Measurements from ENCODE around the gene PLEKHG4B.

The PLEKHG4B gene

GRCh38 chr5:173392-174290 lies 81.7 kb downstream of the PLEKHG4B start:
- no peak for DNase-seq

- DNase-seq: no peak
Measured at GRCh38 chr5:174291-174600, 82.3 kb downstream of the PLEKHG4B start.

GRCh38 chr5:174876-175465 lies 83.0 kb downstream of the PLEKHG4B start:
- DNase-seq: no peak

- no peak for DNase-seq
Measured at GRCh38 chr5:176296-176823, 84.4 kb downstream of the PLEKHG4B start.

- no peak for DNase-seq
Measured at GRCh38 chr5:178110-178509, 86.1 kb downstream of the PLEKHG4B start.

GRCh38 chr5:179401-179800 lies 87.4 kb downstream of the PLEKHG4B start:
- no peak for DNase-seq

- DNase-seq: no peak
Measured at GRCh38 chr5:180286-180918, 88.4 kb downstream of the PLEKHG4B start.

GRCh38 chr5:181160-181559 lies 89.2 kb downstream of the PLEKHG4B start:
- DNase-seq: no peak

GRCh38 chr5:181566-181965 lies 89.6 kb downstream of the PLEKHG4B start:
- no peak for DNase-seq

GRCh38 chr5:182126-182525 lies 90.2 kb downstream of the PLEKHG4B start:
- no peak for DNase-seq

GRCh38 chr5:184471-184870 lies 92.5 kb downstream of the PLEKHG4B start:
- DNase-seq: no peak

- DNase-seq: no peak
Measured at GRCh38 chr5:185095-186070, 93.4 kb downstream of the PLEKHG4B start.

- no peak for DNase-seq
Measured at GRCh38 chr5:186091-187041, 94.4 kb downstream of the PLEKHG4B start.

- no peak for DNase-seq
Measured at GRCh38 chr5:187042-187431, 95.1 kb downstream of the PLEKHG4B start.

- DNase-seq: no peak
Measured at GRCh38 chr5:187617-188451, 95.9 kb downstream of the PLEKHG4B start.

- peak; percentile 80 for DNase-seq
Measured at GRCh38 chr5:188488-189481, 96.8 kb downstream of the PLEKHG4B start.

GRCh38 chr5:189486-189885 lies 97.5 kb downstream of the PLEKHG4B start:
- DNase-seq: no peak

GRCh38 chr5:189976-190365 lies 98.0 kb downstream of the PLEKHG4B start:
- DNase-seq: no peak

- DNase-seq: no peak
Measured at GRCh38 chr5:190366-191035, 98.5 kb downstream of the PLEKHG4B start.

Data from fibroblast of skin of right biceps (primary cell).